HG03558 (cell line): ENCODE measurements around the gene CTNS.
A peak's percentile ranks its signal among the peaks of the same experiment; 100 is the strongest.
"Not testable (repeated sequence)": the region's sequence is repeated elsewhere in the genome, so short reads cannot be mapped to it uniquely, and the experiment has no call there.

Source experiments
- ATAC-seq: cut with Tn5 transposase; IDR thresholded peaks from one replicate; pipeline ENCODE4 v1.9.1; 2021; ENCODE audit warnings: moderate number of reproducible peaks; ENCODE audit not compliant: unreplicated experiment; ENCODE audit errors: extremely low read depth

The CTNS gene

DNA sequence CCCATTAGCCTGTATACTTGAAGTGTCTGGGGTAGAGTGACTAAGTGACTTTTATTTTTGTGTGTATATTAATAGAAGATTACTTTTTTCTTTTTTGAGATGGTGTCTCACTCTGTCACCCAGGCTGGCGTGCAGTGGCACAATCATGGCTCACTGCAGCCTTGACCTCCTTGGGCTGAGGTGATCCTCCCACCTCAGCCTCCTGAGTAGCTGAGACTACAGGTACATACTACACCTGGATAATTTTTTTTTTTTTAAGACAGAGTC lies 69.1 kb downstream of the CTNS start:
- ATAC-seq: not testable (repeated sequence)

DNA sequence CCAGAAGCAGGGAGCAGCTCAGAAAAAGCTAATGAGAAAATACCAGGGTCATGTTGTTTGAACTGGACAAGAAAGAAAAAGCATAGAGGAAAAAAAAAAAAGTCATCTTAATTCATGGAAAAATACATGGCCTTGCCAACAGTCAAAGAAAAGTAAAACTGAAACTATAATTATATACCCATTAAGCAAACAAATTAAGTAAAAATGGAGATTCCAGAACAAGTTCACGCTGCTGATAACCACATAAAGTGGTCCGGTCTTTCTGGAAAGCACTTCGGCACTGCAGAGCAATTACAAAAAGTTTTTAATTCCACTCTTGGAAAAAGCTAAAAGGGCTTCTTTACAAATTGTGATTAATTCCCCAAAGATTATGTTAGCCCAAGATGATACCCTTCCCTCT lies 71.8 kb downstream of the CTNS start:
- ATAC-seq: no peak

DNA sequence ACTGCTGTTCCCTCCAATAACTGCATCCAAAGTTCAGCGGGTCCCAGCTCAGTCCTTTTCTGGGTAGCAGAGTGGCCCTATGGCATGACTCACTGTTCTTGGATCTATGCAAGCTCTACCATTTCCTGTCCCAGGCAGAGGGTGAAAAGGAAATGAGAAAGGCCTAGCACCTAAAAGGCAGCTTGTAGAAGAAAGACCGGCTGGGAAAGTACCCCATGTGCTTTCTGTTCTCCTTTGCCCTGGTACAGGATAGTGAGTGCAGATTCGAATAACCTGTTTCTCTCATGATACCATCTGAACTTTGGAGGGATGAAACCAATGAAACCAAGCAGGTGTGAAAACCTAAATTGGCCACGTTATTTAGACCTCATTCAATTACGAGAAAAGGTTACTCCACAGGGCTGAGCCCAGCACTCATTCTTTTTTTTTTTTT lies 74.4 kb downstream of the CTNS start:
- peak; percentile 80 for ATAC-seq
